Tibial artery (tissue), 4 donors: ENCODE results near the gene MAEA.
"Not testable (repeated sequence)": the region's sequence is repeated elsewhere in the genome, so short reads cannot be mapped to it uniquely, and the experiment has no call there.

Experiments used
- DNase-seq, 2 donors: peaks; one replicate each; pipeline ENCODE4 v3.0.0-alpha.2; 2019
- H3K27ac ChIP-seq, 2 donors: fragments of 200-600 bp; sonication (generic) in 1 of 2; 1 replicate in 1 of 2; 2 replicates in 1 of 2; pipeline ENCODE4 v1.5.1; 2018 to 2019; ENCODE audit warnings: mild to moderate bottlenecking in 1 of 2
- H3K27me3 ChIP-seq, 2 donors: fragments of 200-600 bp; sonication (generic) in 1 of 2; one replicate each; pipeline versions ENCODE4 v1.5.1 to v1.6.0; 2016 to 2019
- H3K36me3 ChIP-seq, 3 donors: fragments of 200-600 bp; sonication (generic) in 2 of 3; one replicate each; pipeline ENCODE4 v1.5.1; 2016 to 2019; ENCODE audit warnings: mild to moderate bottlenecking in 2 of 3
- H3K4me1 ChIP-seq, 4 donors: fragments of 200-600 bp; sonication (generic) in 2 of 4; 1 replicate in 3 of 4; 2 replicates in 1 of 4; pipeline ENCODE4 v1.5.1; 2016 to 2019
- H3K4me3 ChIP-seq, 2 donors: fragments of 200-600 bp; sonication (generic) in 1 of 2; 1 replicate in 1 of 2; 2 replicates in 1 of 2; pipeline ENCODE4 v1.5.1; 2018 to 2019; ENCODE audit warnings: mild to moderate bottlenecking in 2 of 2
- H3K9me3 ChIP-seq, 3 donors: fragments of 200-600 bp; sonication (generic) in 1 of 3; one replicate each; pipeline ENCODE4 v1.5.1; 2016 to 2019
- CTCF ChIP-seq, 2 experiments: fragments of 200-600 bp in 1 of 2; fragments of 450-650 bp in 1 of 2; IDR thresholded peaks; one replicate each; pipeline ENCODE4 v1.5.1; 2017 to 2019; ENCODE audit warnings: antibody characterized with exemption in 2 of 2, mild to moderate bottlenecking in 1 of 2, moderate library complexity in 1 of 2
- intact Hi-C: fragments of 100-400 bp; cut with DNase I; formaldehyde crosslinking; loops from one replicate; pipeline ENCODE4 v1.15.0; 2023; ENCODE audit warnings: low total_unique reads

Gene MAEA

GRCh38 chr4:1369479-1370079, 79.9 kb downstream of the MAEA start:
- intact Hi-C loops: no loop called here
- no peak overlapping the region for H3K4me3 ChIP-seq
- peak in 1 of 2 donors; percentile 35 for DNase-seq
- H3K27ac ChIP-seq: no peak overlapping the region
- H3K4me1 ChIP-seq: peaks cover 0 to 5% (median 0%) of the 10 kb centered on the region in 4 donors
- no peak for TF ChIP-seq CTCF (IDR thresholded peaks at IDR 0.05)
- H3K27me3 ChIP-seq: no peaks in the 10 kb centered on the region
- no peaks in the 10 kb centered on the region for H3K9me3 ChIP-seq
- peaks cover 18 to 82% (median 58%) of the 10 kb centered on the region in 3 donors for H3K36me3 ChIP-seq

GRCh38 chr4:1370321-1371124, 80.8 kb downstream of the MAEA start:
- intact Hi-C loops: no loop called here
- DNase-seq: peak in 1 of 2 donors; percentile 61

GRCh38 chr4:1371176-1372165, 81.8 kb downstream of the MAEA start:
- DNase-seq: peak in 1 of 2 donors; percentile 33
- Histone ChIP-seq H3K9me3 (no peaks in the 10 kb centered on the region), H3K36me3 (peaks cover 26 to 89% (median 71%) of the 10 kb centered on the region in 3 donors), H3K4me3 (no peak overlapping the region), H3K27ac (no peak overlapping the region), H3K27me3 (no peaks in the 10 kb centered on the region), H3K4me1 (no peaks in the 10 kb centered on the region)
- intact Hi-C loops: no loop called here
- TF ChIP-seq CTCF (IDR thresholded peaks at IDR 0.05): no peak

More at GRCh38 chr4:1370321-1371124, 80.8 kb downstream of the MAEA start:
- Histone ChIP-seq H3K9me3 (no peaks in the 10 kb centered on the region), H3K27me3 (no peaks in the 10 kb centered on the region), H3K27ac (no peak overlapping the region), H3K4me1 (no peaks in the 10 kb centered on the region), H3K36me3 (peaks cover 21 to 84% (median 68%) of the 10 kb centered on the region in 3 donors), H3K4me3 (no peak overlapping the region)
- TF ChIP-seq CTCF (IDR thresholded peaks at IDR 0.05): no peak

- H3K9me3 ChIP-seq, H3K27me3 ChIP-seq, H3K27ac ChIP-seq, H3K4me3 ChIP-seq, H3K4me1 ChIP-seq, intact Hi-C loops, DNase-seq: not testable (repeated sequence)
- H3K36me3 ChIP-seq: peaks cover 29 to 89% (median 72%) of the 10 kb centered on the region in 3 donors
Measured at GRCh38 chr4:1372576-1372975, 82.9 kb downstream of the MAEA start.

- no peak for TF ChIP-seq CTCF (IDR thresholded peaks at IDR 0.05)
- Histone ChIP-seq H3K27ac (no peak overlapping the region), H3K36me3 (peaks cover 25 to 89% (median 63%) of the 10 kb centered on the region in 3 donors), H3K9me3 (no peaks in the 10 kb centered on the region), H3K4me3 (no peak overlapping the region), H3K4me1 (no peaks in the 10 kb centered on the region), H3K27me3 (no peaks in the 10 kb centered on the region)
- intact Hi-C loops: no loop called here
- DNase-seq: peak; percentile 13 to 51
Measured at GRCh38 chr4:1373892-1374705, 84.4 kb downstream of the MAEA start.
